HepG2 (cell line): ENCODE measurements around the gene BBS1. TPM values are rescaled to one million over a fixed set of nuclear protein-coding genes. Genes with fewer than 3 reads are reported as not detected.
A peak's percentile ranks its signal among the peaks of the same experiment; 100 is the strongest.

Source experiments
- AGO2 ChIP-seq: fragments of 200-400 bp; formaldehyde crosslinking; optimal IDR thresholded peaks from 2 replicates; pipeline ENCODE3; 2017; ENCODE audit warnings: mild to moderate bottlenecking, low read depth, low read length, moderate library complexity
- ARNTL ChIP-seq: sonication (generic); formaldehyde crosslinking; IDR thresholded peaks from 2 replicates; pipeline ENCODE4 v1.4.0; 2020; ENCODE audit warnings: mild to moderate bottlenecking, missing genetic modification reagents
- DNMT1 ChIP-seq: sonication (generic); formaldehyde crosslinking; IDR thresholded peaks from 2 replicates; pipeline ENCODE4 v1.5.1; 2020; ENCODE audit warnings: mild to moderate bottlenecking, missing genetic modification reagents
- FOXJ3 ChIP-seq: sonication (generic); formaldehyde crosslinking; IDR thresholded peaks from 2 replicates; pipeline ENCODE4 v1.4.0; 2020; ENCODE audit warnings: missing genetic modification reagents, mild to moderate bottlenecking, borderline replicate concordance
- HMGA1 ChIP-seq: sonication (generic); formaldehyde crosslinking; conservative IDR thresholded peaks from 2 replicates; pipeline ENCODE4 v1.4.0; 2020; ENCODE audit warnings: missing genetic modification reagents
- HOXA7 ChIP-seq: sonication (generic); formaldehyde crosslinking; IDR thresholded peaks from 2 replicates; pipeline ENCODE4 v1.8.1; 2022; ENCODE audit warnings: mild to moderate bottlenecking, missing genetic modification reagents, moderate library complexity
- RFXAP ChIP-seq: sonication (generic); formaldehyde crosslinking; IDR thresholded peaks from 2 replicates; pipeline ENCODE4 v1.4.0; 2020; ENCODE audit warnings: missing genetic modification reagents, borderline replicate concordance
- RXRB ChIP-seq: IDR thresholded peaks from 2 replicates; pipeline ENCODE4 v1.6.1; 2016; ENCODE audit warnings: borderline replicate concordance, missing genetic modification reagents, missing compliant biosample characterization
- SIN3B ChIP-seq: fragments of 150-350 bp; IDR thresholded peaks from 2 replicates; pipeline ENCODE4 v1.6.1; 2014; ENCODE audit warnings: low read length
- SMARCC2 ChIP-seq: fragments of 450-650 bp; IDR thresholded peaks from 2 replicates; pipeline ENCODE4 v1.6.1; 2017; ENCODE audit warnings: antibody characterized with exemption, mild to moderate bottlenecking
- ZBTB1 ChIP-seq: sonication (generic); formaldehyde crosslinking; IDR thresholded peaks from 2 replicates; pipeline ENCODE4 v1.4.0; 2020; ENCODE audit warnings: missing genetic modification reagents, borderline replicate concordance
- ZKSCAN8 ChIP-seq: IDR thresholded peaks from 2 replicates; pipeline ENCODE4 v1.6.1; 2016; ENCODE audit warnings: borderline replicate concordance, missing genetic modification reagents, missing compliant biosample characterization
- ZMYM3 ChIP-seq: sonication (generic); formaldehyde crosslinking; IDR thresholded peaks from 2 replicates; pipeline ENCODE4 v1.5.1; 2020; ENCODE audit warnings: mild to moderate bottlenecking, missing genetic modification reagents
- ZNF224 ChIP-seq: sonication (generic); formaldehyde crosslinking; IDR thresholded peaks from 2 replicates; pipeline ENCODE4 v1.5.0; 2020; ENCODE audit warnings: mild to moderate bottlenecking, missing genetic modification reagents
- ZNF329 ChIP-seq: sonication (generic); formaldehyde crosslinking; IDR thresholded peaks from 2 replicates; pipeline ENCODE4 v1.9.0; 2021; ENCODE audit warnings: low read depth, mild to moderate bottlenecking, missing genetic modification reagents
- ZNF333 ChIP-seq: sonication (generic); formaldehyde crosslinking; IDR thresholded peaks from 2 replicates; pipeline ENCODE4 v1.4.0; 2020; ENCODE audit warnings: mild to moderate bottlenecking, missing genetic modification reagents, borderline replicate concordance
- ZNF570 ChIP-seq: sonication (generic); formaldehyde crosslinking; IDR thresholded peaks from 2 replicates; pipeline ENCODE4 v1.4.0; 2020; ENCODE audit warnings: mild to moderate bottlenecking, missing genetic modification reagents, borderline replicate concordance
- ZNF629 ChIP-seq: sonication (generic); formaldehyde crosslinking; conservative IDR thresholded peaks from 2 replicates; pipeline ENCODE4 v1.5.0; 2020; ENCODE audit warnings: missing genetic modification reagents
- ZNF891 ChIP-seq: sonication (generic); formaldehyde crosslinking; IDR thresholded peaks from 2 replicates; pipeline ENCODE4 v1.5.0; 2020; ENCODE audit warnings: mild to moderate bottlenecking, missing genetic modification reagents
- polyA plus RNA-seq, 8 experiments: library from polyadenylated mRNA; depleted of rRNA in 3 of 8; stranded (reverse) in 7 of 8; unstranded in 1 of 8; fragments of >200 nt; fragmentation: Illumina TruSeq in 4 of 8; extraction: Trizol in 4 of 8; gene quantifications; 2 replicates each; pipeline versions ENCODE4 v1.2.1 to v1.2.3, GENCODE V29; 2011 to 2016; ENCODE audit warnings: low read depth in 4 of 8, missing spikeins in 1 of 8, mixed read lengths in 1 of 8; ENCODE audit not compliant: insufficient read depth in 1 of 8
- total RNA-seq, 5 experiments: library from RNA; depleted of rRNA; stranded (reverse); fragments of >200 nt; fragmentation: Illumina TruSeq; extraction: Trizol; gene quantifications; 2 replicates each; pipeline ENCODE4 v1.2.3, GENCODE V29; 2016; ENCODE audit warnings: low read depth in 1 of 5
- TF ChIP-seq, protein P1 (sequence below): sonication (generic); formaldehyde crosslinking; IDR thresholded peaks from 2 replicates; pipeline ENCODE4 v1.5.1; 2020; ENCODE audit warnings: missing genetic modification reagents, mild to moderate bottlenecking, borderline replicate concordance
- TF ChIP-seq, protein P2 (sequence below): sonication (generic); formaldehyde crosslinking; conservative IDR thresholded peaks from 2 replicates; pipeline ENCODE4 v1.4.0; 2020; ENCODE audit warnings: missing genetic modification reagents
- TF ChIP-seq, protein P3 (sequence below): sonication (generic); formaldehyde crosslinking; IDR thresholded peaks from 2 replicates; pipeline ENCODE4 v1.4.0; 2020; ENCODE audit warnings: missing genetic modification reagents, borderline replicate concordance
- TF ChIP-seq, protein P4 (sequence below): sonication (generic); formaldehyde crosslinking; IDR thresholded peaks from 2 replicates; pipeline ENCODE4 v1.4.0; 2020; ENCODE audit warnings: missing genetic modification reagents, borderline replicate concordance

Gene BBS1
- total and polyA plus RNA-seq, 2 of the 13 experiments (the other 11 are each of a cell fraction or from before 2014, with no cell fraction given), result 11.7 to 14.1 TPM

GRCh38 chr11:66546368-66546965, 36.0 kb downstream of the BBS1 start, which contains the start of gene ACTN3 (continued):
- TF ChIP-seq DNMT1, result no peak
- 0 out of 2 replicates have a peak, but pooled peaks have one; percentile 29 for TF ChIP-seq ZNF333 (CRISPR knock-in tag)
- 0 out of 2 replicates have a peak, but pooled peaks have one; percentile 30 for TF ChIP-seq ZNF224 (CRISPR knock-in tag)
- no peak for TF ChIP-seq HOXA7 (CRISPR knock-in tag)
- TF ChIP-seq, protein P1, sequence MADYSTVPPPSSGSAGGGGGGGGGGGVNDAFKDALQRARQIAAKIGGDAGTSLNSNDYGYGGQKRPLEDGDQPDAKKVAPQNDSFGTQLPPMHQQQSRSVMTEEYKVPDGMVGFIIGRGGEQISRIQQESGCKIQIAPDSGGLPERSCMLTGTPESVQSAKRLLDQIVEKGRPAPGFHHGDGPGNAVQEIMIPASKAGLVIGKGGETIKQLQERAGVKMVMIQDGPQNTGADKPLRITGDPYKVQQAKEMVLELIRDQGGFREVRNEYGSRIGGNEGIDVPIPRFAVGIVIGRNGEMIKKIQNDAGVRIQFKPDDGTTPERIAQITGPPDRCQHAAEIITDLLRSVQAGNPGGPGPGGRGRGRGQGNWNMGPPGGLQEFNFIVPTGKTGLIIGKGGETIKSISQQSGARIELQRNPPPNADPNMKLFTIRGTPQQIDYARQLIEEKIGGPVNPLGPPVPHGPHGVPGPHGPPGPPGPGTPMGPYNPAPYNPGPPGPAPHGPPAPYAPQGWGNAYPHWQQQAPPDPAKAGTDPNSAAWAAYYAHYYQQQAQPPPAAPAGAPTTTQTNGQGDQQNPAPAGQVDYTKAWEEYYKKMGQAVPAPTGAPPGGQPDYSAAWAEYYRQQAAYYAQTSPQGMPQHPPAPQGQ (CRISPR knock-in tag), result no peak
- no peak for TF ChIP-seq ZNF329
- TF ChIP-seq ZMYM3 (CRISPR knock-in tag), result peak; percentile 99
- TF ChIP-seq ZNF570 (CRISPR knock-in tag), result no peak
- TF ChIP-seq ARNTL (CRISPR knock-in tag), result no peak
- no peak for TF ChIP-seq FOXJ3
- TF ChIP-seq ZKSCAN8 (CRISPR knock-in tag), result no peak
- TF ChIP-seq SIN3B, result no peak
- TF ChIP-seq ZNF891 (CRISPR knock-in tag), result no peak
- no peak for TF ChIP-seq RFXAP (CRISPR knock-in tag)
- TF ChIP-seq, protein P2, sequence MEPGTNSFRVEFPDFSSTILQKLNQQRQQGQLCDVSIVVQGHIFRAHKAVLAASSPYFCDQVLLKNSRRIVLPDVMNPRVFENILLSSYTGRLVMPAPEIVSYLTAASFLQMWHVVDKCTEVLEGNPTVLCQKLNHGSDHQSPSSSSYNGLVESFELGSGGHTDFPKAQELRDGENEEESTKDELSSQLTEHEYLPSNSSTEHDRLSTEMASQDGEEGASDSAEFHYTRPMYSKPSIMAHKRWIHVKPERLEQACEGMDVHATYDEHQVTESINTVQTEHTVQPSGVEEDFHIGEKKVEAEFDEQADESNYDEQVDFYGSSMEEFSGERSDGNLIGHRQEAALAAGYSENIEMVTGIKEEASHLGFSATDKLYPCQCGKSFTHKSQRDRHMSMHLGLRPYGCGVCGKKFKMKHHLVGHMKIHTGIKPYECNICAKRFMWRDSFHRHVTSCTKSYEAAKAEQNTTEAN (CRISPR knock-in tag), result no peak
- no peak for TF ChIP-seq HMGA1 (CRISPR knock-in tag)
- TF ChIP-seq ZBTB1 (CRISPR knock-in tag), result no peak
- peak; percentile 99 for TF ChIP-seq ZNF629 (CRISPR knock-in tag)
- 0 out of 2 replicates have a peak, but pooled peaks have one; percentile 7 for TF ChIP-seq RXRB (CRISPR knock-in tag)
- TF ChIP-seq, protein P3, sequence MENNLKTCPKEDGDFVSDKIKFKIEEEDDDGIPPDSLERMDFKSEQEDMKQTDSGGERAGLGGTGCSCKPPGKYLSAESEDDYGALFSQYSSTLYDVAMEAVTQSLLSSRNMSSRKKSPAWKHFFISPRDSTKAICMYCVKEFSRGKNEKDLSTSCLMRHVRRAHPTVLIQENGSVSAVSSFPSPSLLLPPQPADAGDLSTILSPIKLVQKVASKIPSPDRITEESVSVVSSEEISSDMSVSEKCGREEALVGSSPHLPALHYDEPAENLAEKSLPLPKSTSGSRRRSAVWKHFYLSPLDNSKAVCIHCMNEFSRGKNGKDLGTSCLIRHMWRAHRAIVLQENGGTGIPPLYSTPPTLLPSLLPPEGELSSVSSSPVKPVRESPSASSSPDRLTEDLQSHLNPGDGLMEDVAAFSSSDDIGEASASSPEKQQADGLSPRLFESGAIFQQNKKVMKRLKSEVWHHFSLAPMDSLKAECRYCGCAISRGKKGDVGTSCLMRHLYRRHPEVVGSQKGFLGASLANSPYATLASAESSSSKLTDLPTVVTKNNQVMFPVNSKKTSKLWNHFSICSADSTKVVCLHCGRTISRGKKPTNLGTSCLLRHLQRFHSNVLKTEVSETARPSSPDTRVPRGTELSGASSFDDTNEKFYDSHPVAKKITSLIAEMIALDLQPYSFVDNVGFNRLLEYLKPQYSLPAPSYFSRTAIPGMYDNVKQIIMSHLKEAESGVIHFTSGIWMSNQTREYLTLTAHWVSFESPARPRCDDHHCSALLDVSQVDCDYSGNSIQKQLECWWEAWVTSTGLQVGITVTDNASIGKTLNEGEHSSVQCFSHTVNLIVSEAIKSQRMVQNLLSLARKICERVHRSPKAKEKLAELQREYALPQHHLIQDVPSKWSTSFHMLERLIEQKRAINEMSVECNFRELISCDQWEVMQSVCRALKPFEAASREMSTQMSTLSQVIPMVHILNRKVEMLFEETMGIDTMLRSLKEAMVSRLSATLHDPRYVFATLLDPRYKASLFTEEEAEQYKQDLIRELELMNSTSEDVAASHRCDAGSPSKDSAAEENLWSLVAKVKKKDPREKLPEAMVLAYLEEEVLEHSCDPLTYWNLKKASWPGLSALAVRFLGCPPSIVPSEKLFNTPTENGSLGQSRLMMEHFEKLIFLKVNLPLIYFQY (CRISPR knock-in tag), result 0 out of 2 replicates have a peak, but pooled peaks have one; percentile 4
- no peak for TF ChIP-seq AGO2
- TF ChIP-seq SMARCC2, result no peak
- TF ChIP-seq, protein P4, sequence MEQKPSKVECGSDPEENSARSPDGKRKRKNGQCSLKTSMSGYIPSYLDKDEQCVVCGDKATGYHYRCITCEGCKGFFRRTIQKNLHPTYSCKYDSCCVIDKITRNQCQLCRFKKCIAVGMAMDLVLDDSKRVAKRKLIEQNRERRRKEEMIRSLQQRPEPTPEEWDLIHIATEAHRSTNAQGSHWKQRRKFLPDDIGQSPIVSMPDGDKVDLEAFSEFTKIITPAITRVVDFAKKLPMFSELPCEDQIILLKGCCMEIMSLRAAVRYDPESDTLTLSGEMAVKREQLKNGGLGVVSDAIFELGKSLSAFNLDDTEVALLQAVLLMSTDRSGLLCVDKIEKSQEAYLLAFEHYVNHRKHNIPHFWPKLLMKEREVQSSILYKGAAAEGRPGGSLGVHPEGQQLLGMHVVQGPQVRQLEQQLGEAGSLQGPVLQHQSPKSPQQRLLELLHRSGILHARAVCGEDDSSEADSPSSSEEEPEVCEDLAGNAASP (CRISPR knock-in tag), result no peak
